HT1080 (cell line): ENCODE data around the gene CFL2. TPM values are rescaled to one million over a fixed set of nuclear protein-coding genes. Genes with fewer than 3 reads are reported as not detected.
"Not testable (repeated sequence)": the region's sequence is repeated elsewhere in the genome, so short reads cannot be mapped to it uniquely, and the experiment has no call there.

Experiments
- DNase-seq: peaks from one replicate; pipeline ENCODE4 v3.0.0-alpha.2; 2015; ENCODE audit warnings: low read depth
- polyA plus RNA-seq, 2 experiments: library from polyadenylated mRNA; depleted of rRNA; stranded (reverse); fragments of >200 nt; gene quantifications; 2 replicates each; pipeline ENCODE4 v1.2.3, GENCODE V29; 2015
- total RNA-seq: library from RNA; depleted of rRNA; stranded (reverse); fragments of >200 nt; shearing (Covaris generic); gene quantifications from 2 replicates; pipeline ENCODE4 v1.2.3, GENCODE V29; 2014; rRNA removed

CFL2 gene
- 80.8 and 132 TPM in 2 replicates for total RNA-seq
- 83.0 and 92.7 TPM in 2 replicates for polyA plus RNA-seq (2015; cell fraction: cytosol; rRNA removed)
- 48.6 and 49.2 TPM in 2 replicates for polyA plus RNA-seq (2015; cell fraction: nucleus; rRNA removed)

DNA sequence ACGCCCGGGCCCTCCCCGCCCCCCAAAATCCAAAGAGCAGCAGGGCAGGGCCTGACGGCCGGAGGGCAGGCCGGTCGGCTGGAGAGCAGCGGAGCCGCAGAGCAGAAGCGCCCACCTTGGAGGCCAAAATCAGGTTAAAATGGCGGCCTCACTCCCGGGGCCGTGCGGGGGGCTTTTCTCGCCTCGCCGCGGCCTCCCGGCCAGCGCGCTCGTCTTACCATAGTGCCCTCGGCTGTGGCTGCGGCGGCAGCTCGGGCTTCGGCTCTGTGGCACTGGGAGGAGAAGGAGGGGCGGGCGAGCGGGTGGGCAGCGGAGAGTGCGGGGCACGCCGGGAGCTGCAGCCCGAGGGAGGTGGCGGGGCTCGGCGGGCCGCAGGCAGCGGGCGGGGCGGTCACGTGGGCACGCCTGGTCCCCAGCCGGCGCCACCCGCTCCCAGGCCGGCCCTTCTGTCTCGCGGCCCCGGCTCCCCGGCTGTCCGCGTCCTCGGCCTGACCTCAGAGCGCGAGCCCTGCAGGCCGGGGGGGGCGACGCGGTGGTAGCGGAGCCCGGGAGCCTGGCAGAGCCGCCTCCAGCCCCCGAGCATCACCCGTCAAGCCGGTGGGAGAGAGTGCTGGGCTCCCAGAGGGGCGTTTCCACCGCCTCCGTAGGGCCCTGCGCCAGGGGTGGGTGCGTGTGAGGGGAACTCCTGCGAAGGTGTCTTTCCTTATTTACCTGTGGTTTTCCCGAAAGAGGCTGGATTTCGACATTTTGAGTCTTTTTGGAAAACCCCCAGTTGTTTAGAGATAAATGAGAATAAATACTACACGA, at the start of gene CFL2:
TSS of gene CFL2 (minus strand) at position 274 of the 807 bp plus-strand sequence. CDS start at position 221, 53 bp downstream.
- peak; percentile 79 for DNase-seq

DNA sequence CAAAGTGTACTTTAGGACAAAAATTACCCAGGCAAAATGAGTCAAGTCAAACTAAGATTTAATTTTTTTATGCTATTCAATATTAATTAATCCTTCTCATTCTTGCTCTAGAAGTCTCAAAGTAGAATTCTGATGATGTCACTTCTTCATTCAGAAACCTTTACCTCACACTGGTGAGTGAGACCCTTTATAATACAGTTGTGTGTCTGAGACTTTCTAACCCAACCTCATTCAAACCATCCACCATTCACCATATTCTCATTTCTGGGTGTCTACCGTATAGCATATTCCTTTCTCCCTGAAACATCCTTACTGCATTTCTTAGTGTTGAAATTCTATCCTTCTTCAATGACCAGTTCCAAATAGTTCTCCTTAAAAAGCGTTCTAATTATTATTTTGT, 40.8 kb upstream of the CFL2 start:
- DNase-seq, result no peak

DNA sequence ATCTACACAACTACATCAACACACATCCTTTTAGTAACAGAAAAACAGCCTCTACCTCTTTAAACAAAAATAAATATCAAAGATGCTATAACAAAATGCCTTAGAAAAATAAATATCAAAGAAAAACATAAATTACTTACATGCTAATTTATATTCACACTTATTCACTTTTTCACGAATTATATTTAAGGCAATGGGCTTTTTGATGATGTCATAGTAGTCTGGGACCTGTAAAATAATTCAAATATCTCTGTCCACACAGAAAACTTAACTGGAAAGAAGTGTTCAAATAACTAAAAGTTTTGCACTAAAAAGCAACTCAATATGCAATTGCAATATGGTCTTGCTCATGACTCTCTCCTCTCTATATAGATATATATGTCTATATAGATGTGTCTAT, 40.3 kb upstream of the CFL2 start:
- DNase-seq, result no peak

DNA sequence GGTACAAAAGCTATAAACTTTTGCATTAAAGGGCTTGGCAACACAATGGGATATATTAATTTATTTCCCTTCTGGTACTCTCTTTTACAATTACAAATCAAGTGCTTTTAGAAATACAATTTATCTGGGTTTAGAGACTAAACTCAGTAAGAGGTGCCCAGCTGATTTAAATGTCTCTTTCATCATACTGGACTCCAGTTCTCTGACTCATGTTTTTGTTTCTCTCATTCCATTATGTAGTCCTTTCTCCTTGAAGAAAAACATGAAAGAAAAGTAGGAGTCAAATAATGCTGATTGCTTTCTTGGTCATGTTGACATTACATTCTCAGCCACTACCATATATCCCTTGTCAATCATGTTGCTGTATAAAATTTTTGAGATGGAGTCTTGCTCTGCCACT, 36.3 kb upstream of the CFL2 start:
- peak; percentile 4 for DNase-seq

DNA sequence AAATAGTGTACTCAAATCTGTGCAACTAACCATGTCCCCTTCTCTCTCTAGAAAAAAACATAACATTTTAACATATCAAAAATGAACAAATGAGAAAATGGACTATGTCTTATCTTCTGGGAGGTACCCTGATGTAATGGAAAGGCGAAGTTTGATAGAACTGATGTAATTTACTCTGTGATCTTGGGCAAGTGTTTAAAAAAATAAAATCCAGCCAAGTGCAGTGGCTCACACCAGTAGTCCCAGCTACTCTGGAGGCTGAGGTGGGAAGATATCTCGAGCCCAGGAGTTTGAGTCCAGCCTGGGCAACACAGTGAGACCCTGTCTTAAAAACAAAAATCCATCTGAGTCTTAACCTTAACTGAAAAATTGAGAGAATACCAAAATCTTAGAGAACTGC, 35.8 kb upstream of the CFL2 start:
- no peak for DNase-seq

DNA sequence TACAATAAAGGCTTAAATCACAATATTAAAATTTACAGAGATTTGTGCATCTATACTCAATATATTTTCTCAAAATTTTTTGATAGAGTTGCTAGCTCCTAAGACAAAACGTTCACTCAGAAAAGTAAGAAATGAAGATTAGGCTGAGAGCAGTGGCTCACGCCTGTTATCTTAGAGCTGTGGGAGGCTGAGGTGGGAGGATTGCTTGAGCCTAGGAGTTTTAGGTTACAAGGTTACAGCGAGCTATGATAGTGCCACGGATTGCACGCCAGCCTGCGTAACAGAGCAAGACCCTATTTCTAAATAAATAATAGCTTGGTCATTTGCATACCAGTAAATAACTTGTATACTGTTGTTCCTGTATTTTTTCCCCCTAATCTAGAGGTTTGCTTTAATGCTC, 35.0 kb upstream of the CFL2 start:
- no peak for DNase-seq

DNA sequence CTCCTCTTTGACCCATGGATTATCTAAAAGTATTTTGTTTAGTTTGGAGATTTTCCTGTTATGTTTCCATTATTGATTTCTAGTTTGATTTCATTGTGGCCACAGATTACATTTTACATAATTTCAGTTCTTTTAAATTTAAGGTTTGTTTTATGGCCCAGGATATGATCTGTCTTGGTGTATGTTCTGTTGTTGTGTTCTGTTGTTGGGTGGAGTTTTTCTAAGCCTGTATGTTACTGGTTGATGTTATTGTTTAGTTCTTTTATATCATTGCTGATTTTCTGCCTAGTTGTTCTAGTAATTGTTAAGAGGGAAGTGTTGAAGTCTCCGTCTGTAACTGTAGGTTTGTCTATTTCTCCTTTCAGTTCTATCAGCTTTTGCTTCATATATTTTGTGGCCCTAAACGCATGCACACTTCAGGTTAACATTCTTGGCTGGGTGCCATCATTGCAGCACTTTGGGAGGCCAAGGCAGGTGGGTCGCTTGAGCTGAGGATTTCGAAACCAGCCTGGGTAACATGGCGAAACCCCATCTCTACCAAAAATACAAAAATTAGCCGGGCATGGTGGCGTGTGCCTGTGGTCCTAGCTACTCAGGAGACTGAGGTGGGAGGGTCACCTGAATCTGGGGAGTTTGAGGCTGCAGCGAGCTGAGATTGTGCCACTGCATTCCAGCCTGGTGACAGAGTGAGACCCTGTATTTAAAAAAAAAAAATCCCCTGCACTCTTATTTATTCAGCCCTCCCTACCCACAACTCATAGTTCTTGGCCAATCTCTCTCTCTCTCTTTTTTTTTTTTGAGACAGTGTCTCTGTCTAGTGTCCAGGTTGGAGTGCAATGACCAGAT, 28.1 kb upstream of the CFL2 start:
- no peak for DNase-seq

DNA sequence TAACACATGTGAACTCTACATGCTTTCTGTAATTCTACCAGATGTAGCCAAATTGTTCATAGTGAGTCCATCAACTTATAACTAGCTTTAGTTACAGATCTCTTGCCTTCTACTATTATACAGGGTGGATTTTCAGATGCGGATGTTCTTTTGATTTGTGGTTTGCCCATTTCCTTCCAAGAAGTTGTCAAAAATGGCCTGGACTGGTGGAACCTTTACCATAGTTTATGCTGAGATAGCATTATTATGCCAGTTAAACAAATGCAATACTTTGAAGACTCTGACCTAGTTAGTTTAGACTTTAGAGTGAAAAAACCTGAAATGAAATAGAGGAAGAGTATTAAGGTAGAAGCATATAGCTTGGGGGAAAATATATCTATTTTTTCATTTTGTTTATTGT, 27.4 kb upstream of the CFL2 start:
- DNase-seq, result no peak

DNA sequence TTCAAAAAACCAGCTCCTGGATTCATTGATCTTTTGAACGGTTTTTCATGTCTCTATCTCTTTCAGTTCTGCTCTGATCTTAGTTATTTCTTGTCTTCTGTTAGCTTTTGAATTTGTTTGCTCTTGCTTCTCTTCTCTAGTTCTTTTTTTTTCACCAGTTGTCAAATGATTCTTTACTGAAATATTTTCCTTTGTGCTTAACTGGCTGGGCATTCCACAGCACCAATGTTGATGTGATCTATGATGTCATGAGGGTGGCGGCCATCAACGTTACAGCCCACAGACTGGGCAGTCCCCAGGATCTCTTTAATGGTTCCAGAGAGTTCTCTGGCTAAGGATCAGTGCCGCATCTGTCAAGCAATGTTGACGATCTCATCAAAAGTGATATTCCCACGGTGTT, 25.7 kb upstream of the CFL2 start:
- DNase-seq, result not testable (repeated sequence)

DNA sequence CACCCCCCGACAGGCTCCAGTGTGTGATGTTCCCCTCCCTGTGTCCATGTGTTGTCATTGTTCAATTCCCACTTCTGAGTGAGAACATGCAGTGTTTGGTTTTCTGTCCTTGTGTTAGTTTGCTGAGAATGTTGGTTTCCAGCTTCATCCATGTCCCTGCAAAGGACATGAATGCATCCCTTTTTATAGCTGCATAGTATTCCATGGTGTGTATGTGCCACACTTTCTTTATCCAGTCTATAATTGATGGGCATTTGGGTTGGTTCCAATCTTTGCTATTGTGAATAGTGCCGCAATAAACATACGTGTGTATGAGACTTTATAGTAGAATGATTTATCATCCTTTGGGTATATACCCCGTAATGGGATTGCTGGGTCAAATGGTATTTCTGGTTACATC, 22.7 kb upstream of the CFL2 start:
- not testable (repeated sequence) for DNase-seq

DNA sequence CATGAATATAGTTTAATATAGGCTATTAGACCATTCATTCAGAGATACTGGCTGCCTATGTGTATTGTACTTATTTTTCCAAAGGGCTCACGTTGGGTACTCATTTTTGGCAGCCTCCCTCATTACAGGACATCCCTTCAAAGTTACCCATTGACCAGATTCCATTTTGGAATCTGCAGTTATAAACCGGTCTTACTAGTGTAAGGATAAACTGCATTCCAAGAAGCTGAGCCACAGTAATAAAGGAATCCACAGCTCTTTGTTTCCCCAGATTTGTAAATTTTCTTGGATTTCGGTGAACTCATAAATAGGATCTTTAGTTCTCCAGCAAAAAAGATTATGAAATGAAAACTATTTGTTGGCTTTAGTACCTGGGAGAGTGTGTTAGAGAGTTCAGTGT, 18.9 kb upstream of the CFL2 start:
- DNase-seq, result peak; percentile 11

DNA sequence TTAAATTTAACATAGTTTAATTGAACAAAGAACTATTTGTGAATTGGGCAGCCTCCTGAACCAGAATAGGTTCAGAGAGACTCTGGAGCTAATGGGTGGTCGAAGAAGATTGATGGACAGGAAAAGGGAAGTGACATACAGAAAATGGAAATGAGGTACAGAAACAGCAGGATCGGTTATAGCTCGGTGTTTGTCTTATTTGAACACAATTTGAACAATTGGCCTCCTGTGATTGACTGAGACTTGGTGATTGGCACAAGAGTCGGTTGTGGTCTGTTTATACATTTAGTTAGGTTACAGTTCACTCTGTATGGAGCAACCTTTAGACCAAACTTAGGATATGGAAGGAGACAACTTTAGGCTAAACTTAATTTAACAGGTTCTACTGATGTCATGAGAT, 18.4 kb upstream of the CFL2 start:
- no peak for DNase-seq

DNA sequence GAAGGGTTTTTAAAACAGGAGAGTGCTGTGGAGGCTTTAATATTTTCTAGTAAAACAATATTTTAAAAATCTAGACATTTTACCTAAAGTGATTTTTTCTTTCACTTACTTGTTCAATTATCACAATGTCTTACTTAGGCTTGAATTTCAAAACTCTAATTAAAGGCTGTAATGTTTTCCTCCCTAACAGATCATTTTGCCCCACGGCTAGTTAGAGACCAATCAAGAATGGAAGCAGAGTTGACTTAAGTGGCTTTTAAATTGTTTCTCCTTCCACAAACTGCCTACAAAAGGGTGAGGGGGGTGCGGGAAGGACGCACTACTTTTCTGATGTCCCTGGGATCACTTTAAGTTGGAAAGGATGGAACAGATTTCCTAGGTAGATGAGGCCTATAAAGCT, 9.5 kb upstream of the CFL2 start:
- DNase-seq, result no peak

DNA sequence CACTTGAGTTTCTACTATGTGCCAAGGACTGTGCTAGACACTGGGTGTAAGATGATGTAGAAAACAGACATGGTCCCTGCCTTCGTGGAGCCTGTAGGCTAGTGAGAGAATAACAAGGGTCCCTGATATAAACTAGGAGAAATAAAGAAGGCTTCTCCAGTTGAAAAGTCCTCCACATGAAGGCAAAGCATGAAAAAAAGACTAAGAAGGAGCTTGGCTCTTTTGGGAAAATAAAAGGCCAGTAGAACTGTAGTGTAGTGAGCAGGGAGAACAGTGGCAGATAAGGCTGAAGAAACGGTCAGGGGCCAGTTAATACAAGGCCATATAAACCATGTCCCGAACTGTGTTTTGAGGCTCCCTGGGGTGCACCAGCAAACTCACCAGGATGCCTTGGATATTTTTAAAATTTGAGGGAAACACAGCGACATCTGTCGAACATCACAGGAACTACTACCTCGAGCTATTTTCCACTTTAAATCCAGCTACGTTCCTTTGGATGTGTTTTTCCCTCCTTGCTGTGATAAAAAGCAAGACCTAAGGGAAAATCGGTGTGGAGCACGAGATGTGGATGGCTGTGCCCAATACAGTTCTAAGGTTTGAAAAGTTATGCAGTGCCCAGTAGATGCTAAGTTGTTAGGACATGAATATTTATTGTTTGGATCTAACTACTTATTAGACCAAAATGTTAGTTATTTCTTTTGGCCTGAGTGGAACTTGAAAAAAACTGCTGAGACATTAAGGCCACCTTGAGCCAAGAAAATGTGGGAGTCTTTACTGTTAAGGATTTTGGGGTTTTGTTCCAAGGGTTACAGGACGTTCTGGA, 8.5 kb upstream of the CFL2 start:
- DNase-seq, result peak; percentile 75

DNA sequence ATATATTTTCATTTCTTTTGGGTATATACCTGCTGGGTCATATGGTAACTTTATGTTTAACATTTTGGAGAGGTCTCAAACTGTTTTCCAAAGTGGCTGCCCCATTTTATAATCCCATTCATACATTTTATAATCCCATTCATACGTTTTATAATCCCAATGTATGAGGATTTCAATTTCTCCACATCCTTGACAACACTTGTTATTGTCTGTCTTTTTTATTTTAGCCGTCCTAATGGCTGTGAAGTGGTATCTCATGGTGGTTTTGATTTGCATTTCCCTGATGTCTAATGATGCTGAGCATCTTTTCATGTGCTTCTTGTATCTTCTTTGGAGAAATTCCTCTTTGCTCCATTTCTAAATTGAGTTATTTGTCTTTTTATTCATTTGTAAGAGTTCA, 6.7 kb upstream of the CFL2 start:
- no peak for DNase-seq

DNA sequence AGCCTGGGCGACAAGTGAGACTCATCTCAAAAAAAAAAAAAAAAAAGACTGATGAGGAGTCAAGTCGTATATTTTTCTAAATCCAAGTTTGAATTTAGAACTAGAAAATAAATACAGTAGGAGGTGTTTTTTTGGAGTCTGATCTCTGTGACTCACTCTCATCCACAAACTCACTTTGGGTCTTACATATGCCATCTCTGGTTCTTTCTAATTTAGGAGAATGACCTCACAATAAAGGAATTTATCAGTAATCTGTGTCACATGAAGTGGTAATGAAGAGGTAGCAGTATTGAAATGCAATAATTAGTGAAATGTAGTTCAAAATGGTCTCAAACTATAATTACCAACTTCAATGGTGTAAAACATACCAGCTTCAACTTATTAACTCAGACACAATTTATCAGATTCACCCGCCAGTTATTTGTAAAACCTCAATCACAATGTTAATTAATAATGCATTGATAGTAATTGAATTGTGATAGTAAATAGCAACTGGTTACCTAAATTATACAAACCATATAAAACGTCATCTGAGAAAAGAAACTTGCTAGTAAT, 4.4 kb upstream of the CFL2 start:
- DNase-seq, result peak; percentile 65

DNA sequence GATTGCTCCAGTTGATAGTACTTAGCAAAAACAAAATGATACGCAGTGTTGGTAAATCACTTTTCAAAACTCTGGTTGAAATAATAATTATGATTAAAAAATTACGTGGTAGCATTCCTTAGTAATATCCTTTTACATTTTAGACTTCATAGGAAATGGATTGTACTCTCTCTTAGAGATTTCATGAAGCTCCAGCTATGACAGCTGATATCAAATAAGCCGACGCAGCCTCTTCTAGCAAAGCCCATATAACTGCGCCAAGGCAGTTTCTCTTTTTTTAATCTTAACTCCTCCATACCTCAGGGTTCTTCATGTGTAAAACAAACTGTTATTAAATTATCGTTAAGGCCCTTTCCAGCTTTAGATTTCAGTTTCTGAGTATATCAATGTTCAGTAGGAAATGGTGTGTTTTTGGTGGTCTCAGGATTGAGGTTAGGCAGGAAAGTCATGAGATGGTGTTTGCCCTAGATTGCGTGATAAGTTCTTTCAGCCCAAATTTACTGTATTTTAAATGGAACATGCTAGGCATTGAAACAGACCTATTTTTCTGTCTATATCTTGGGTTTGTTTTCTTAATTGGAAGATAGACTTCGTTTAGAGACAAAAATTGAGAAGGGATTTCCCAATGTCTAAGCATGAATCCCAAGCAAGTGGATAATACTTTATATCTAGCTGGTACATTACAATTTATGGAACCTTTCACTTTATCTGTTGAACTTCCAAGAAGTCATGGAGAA, 902 bp upstream of the CFL2 start:
- no peak for DNase-seq

DNA sequence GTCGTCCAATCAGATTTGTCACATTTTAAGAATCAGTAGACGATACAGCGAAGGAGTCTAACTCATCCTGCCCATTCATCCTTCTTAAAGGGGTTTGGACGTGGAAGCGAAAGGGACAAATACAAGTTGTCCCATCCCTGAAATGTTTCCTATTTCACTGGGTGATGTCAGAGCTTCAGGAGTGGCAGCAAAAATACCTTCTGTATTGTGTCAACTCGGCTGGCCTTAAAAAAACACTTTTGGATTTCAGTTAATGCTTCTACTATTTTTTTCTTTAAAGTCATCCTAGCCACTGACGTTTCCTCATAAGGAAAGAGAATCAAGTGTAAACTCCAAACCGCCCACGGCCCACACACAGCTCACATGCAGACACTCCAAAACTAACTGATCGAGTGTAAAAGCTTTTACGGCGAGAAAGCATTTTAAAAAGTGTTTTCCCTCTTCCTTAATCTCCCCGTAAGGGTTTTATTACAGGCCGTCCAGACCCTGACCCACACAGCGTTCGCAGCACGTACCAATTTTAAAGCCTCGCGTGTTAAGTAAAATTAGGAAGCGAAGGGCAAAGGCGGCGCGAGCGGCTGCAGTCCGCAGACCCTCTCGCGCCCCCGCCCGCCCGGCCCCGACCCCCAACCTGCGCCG, 593 bp downstream of the CFL2 start:
- peak; percentile 60 for DNase-seq

DNA sequence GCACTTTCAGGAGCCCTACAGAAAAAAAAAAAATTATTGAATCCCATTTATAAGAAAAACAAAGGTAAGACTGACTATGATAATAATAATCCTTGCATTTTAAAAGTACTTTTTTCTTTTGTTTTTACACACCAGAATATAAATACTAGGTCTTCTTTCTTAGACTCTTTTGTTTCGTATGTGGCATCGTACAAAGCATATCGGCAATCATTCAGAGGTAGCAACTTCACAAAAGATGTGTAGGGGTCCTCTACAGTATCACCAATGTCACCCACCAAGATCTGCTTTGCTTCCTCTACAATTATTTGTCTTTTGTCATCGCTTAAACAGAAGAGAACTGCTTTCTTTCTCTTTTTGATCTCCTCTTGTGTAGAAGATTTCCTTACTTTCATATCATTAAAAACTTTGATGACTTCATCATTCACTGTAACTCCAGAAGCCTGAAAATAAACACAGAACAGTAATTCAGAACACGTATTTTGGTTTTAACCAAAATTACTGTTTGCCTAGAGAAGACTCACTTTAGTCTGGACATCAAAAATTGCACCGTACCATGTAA, 1.2 kb downstream of the CFL2 start:
- DNase-seq, result no peak
